GM21825 (cell line): ENCODE data around the gene BIN1.
"Not testable (repeated sequence)": the region's sequence is repeated elsewhere in the genome, so short reads cannot be mapped to it uniquely, and the experiment has no call there.

Experiments used
- ATAC-seq: cut with Tn5 transposase; IDR thresholded peaks from one replicate; pipeline ENCODE4 v1.9.1; 2021; ENCODE audit warnings: mild to moderate bottlenecking, moderate library complexity; ENCODE audit not compliant: unreplicated experiment

BIN1 gene

DNA sequence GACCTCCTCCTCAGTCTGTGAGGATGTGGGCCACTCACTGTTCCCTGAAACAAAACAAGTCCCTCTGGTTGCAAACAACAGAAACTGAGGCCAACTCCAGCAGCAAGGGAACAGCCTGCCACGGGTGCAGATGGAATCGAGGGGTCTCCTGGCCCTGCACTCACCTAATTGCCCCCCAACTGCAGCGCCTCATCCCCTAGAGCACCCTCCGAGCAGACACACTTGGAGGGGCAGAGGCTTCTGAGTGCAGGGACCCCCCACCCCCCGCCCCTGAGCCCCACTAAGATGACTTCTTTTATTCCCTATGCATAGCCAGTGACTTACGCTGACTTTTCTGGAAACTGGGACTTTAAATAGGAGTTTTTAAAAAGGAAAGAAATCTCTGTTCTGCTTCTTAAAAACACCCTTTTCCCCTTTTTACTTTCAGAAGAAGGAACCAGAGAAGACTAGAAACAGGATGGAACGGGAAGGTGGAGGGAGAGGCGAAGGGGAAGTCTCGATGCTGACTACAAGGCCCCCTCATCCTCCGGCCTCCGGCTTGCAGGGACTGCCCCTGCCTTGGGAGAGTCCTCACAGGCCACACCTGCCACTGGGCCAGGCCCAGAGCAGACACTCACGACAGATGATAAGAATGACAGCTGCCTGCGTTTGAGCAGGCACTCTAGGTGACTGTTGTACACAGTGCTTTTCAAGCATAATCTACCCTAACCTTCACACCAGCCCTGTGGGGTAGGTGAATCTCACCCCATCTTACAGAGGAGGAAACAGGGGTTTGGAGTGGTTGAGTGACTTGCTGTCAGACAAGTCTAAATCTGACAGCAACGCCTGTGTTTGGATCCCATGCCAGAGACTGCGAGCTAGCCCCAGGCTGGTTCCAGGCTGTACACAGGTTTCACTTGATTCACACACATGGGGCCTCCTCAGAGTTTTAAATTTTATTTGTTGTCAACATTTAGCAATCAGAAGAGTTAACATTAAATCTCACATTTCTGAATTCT lies 28.2 kb upstream of the BIN1 start:
- ATAC-seq = no peak

DNA sequence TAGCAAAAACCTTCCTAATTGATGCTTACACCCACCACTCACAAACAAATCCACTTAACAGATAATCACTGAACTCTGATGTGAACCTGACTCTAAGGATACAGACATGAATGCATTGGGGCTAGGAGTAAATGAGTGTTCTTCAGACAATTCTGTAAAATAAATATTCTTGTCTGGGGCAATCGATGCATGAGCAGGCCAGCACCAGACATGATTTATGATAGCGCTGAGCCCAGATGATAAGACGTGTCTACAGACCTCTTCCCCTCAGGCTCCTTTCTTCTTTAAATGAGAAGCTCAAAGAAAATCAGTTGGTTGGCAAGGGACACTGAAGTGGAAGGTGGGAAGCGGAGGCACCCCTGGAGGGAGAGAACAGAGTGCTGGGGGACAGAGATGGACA lies 27.3 kb upstream of the BIN1 start:
- no peak for ATAC-seq

DNA sequence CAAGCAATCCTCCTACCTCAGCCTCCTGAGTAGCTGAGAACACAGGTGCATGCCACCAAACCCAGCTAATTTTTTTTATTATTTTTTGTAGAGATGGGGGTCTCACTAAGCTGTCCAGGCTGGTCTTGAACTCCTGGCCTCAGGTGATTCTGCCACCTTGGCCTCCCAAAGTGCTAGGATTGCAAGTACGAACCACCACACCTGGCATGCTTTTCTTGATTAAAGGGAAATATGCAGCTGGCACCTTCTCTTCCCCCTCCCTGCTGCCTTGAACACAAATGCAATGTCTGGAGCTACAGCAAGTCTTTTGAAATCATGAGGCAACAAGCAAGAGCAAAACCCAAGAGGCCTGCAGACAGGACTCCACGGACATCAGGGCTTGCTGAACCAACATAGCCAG lies 26.8 kb upstream of the BIN1 start:
- ATAC-seq = no peak

DNA sequence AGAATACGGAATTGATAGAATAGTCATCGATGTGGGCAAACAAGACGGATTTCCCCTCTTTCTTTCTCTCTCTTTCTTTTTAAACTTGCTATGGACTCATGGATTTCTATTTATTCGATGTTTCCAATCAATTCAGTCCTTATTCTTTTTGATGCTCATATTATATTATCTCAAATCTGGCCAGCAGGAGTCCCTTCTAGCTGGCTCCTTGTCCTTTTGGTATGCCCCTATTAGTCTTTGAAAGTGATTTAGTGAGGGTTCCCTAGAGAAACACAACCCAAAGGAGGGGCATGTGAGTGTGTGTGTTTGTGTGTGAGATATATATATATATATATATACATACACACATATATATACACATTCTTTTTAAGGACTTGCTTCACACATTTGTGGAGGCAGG lies 23.5 kb upstream of the BIN1 start:
- ATAC-seq = no peak

DNA sequence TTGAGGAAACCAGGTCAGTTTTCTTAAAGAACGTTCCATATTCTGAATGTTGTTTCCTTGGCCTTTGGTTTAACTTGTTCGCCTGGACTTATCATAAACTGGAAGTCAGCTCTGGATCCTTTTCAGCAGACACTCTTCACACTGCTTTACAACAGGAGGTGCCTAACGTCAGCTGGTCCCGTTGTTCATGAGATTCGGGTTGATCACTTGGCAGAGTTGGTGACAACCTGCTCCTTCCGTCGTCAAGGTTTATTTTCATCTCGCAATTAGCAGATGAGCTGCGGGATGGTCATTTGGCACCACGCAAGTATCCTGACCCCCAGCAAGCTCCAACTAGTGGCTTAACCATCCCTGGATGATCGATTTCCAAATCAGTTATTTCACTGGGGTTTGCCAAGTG lies 23.0 kb upstream of the BIN1 start:
- ATAC-seq = no peak

DNA sequence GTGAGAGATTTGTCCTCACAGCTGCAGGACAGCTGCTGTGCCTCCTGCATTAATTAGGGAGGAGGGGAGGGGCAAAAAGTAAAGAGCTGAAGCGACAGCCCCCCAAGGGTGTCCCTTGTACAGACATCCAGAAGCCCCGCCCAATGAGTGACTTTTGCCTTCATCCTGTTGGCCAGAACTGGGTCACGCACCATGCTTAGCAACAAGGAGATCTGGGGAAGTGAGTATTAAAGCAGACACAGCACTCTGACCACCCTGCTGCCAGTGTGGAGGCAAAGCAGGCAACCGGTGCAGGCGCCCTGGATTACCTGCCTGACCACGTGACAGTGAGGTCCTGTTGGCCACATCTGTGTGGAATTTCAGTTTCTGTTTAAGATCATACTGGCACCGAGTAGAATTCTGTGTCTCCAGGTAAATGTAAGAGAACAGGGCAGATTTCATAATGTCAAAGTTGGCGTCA lies 21.5 kb upstream of the BIN1 start:
- ATAC-seq = peak; percentile 98

DNA sequence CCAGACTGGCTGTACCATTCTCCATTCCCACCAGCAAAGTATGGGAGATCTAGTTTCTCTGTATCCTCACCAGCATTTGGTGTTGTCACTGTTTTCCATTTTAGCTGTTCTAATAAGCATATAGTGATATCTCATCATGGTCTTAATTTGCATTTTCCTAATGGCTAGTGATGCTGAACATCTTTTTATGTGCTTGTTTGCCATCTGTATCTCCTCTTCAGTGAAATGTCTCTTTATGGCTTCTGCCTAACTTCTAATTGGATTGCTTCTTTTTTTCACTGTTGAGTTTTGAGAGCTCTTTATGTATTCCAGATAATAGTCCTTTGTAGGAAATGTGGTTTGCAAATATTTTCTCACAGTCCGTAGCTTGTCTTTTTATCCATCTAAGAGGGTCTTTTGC lies 18.9 kb upstream of the BIN1 start:
- ATAC-seq = no peak

DNA sequence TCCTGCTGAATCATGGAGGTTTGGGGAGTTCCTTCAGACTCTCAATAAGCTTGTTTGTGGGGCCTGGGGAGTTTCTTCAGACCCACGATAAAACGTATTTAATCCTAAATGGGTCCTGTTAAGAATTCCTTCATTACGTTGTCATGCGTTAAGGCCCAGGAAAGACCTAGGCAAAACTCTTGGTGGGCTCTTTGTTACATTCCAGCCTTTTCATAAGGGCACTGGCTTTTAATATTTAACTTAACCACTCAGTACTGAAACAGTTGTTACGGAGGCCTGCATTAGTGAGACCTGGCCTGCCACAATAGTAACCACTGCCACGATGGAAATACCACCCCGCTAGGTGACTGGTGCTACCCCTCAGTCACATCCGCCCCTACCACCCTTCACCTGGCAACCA lies 17.5 kb upstream of the BIN1 start:
- no peak for ATAC-seq

DNA sequence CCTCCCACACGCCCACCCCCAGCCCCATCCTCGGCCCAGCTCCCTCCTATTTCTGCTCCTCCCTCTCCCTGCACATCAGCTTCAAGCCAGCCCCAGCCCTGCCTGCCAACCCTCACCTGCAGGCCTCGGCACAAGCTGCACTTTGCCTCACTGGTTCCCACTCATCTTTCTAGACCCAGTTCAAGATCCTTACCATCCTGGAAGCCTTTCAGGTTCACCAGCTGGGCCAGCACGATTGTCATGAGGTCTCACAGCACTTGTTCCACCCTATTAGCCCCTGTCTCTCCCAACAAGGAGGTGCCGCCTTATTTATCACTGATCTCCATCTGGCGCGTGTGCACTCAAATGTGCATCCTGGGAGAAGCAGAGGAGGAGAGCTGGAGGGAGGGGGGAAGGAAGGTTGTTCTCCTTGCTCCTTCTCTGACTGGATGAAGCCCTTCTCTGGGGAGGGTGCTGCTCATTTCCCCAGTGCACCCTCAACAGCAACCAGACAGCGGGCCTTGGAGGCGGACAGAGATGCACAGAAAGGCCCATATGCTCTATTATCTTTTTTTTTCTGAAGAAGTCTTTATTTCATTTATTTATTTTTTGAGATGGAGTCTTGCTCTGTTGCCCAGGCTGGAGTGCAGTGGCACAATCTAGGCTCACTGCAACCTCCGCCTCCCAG lies 15.5 kb upstream of the BIN1 start:
- no peak for ATAC-seq

DNA sequence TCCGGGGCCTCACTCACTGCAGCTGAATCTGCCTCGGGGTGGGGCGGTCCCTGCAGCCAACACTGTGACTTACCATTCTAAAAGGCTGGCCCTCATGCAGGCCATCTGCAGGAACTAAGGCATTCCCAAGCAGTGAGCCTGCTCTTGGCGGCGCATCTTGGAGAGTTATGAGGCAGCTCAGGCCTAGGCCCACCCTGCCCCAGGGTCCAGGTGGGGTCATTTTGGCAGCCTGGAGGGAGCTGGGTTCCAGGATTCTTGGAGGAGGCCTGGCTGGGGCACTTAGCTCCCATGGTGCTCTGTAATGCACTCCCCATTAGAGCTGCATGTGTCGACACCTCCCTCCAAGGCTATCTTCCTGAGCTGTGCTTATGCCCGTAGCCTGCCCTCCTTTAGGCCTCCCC lies 14.8 kb upstream of the BIN1 start:
- no peak for ATAC-seq

DNA sequence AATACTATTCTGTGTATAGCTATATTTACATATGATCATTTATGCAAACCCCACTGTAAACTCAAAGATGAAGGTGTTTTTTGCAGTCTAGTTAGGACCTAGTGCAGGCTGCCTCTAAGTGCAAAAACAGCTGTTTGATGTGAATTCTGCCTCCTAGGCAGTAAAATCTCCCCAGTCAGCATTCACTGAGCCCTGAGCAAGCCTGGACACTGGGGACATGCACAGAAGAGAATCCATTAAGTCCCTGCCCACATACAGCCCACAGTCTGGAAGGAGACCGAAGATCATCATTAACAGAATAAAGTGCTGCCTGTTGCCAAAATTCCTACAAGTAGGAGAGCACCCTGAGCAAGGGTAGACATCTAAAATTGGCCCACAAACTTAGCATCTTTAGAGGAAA lies 14.4 kb upstream of the BIN1 start:
- ATAC-seq = no peak

DNA sequence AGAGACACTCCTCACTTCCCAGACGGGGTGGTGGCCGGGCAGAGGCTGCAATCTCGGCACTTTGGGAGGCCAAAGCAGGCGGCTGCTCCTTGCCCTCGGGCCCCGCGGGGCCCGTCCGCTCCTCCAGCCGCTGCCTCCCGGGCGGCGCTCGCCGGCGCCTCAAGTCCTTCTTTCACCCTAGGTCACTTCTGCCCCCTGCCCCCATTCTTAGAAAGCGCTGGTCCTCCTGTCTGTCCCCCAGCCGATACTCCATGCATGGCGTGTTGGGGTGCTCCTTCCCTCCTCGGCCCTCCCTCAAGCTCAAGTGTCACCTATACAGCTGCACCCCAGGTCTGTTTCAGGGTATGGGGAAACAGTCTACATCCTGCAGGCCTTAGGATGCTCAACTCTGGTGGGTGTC lies 13.5 kb upstream of the BIN1 start:
- not testable (repeated sequence) for ATAC-seq

DNA sequence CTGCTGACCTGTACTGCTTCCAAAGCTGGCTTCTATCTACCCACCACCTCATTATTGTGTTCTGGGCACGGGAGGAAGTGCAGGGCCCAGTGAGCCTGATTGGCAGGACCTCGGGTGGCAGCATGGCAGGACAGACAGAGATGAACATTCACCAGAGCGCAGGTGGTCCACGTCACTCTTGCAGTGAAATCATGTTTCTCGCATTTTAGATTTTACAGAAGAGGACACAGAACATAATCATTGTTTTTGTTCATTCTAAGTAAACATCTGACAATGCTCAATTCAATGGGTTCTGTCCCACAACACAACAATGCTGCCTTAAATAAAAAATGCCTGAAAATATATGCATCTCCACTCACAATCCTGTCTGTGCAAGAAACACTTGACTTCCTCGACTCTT lies 11.5 kb upstream of the BIN1 start:
- no peak for ATAC-seq

DNA sequence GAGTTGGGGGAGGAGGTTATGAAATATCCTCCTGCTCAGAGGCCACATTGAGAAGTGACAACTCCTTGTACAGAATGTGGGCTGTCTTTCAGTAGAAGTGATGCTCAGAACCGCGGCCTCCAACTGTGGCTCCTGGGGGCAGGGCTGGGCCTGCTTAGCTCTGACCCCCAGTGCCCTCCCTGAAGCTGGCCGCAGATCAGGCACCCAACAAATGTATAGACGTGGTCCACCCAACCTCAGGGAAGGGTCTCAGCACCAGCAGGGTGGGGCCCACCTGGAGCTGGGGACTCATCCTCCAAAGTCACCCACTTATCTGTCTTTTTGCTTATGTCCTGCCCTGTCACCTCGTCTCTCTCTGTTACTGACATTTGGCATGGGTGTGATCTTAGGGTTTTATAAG lies 11.1 kb upstream of the BIN1 start:
- ATAC-seq = no peak

DNA sequence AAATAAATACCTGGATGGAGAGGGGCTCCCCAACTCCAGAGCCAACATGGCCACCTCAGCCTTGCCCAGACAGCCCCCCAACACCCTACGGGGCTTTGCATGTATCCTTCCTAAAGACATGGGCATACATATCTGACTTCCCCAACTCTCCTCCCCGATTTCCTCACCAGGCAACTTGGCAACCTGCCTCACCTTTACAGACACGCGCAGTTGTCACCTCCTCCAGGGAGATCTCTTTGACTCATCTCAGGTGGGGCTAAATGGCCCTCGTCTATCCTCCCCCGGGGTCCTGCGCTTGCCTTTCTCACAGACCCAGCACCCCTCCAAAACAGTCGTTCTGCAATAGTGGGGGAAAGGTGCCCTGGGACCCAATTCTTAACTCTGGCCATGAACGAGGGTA lies 10.6 kb upstream of the BIN1 start:
- no peak for ATAC-seq

DNA sequence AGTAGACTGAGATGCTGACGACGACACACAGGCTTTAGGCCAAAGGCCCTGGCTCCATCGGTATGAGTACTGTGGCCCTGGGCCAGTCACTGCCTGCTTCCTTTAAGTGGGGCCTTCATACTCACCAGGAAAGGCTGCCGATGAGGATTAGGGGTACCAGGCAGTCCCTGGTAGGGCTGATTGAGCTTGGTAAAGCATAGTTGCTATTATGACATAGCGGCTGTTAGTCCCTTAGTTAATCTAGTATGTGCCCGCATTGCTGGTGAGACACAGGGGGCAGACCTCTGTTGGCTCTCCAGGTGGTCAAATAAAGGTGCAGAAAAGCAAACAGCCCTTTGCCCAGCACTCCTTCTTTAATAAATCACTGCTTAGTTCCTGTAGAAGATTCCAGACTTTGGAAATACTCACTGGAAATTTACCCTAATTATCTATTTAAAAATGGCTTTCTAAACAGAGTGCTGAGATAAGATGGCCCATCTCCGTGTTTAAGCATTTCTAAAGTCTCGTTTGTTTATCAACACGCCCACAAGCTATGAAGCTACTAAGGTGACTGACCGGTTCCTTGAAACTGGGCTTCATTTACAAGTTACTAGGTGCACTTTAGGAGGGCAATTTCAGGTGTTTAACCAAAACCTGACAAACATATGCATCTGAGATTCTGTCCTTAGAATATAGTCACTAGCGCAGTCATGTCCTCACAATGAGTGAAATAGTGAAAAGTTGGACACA lies 8.7 kb upstream of the BIN1 start:
- no peak for ATAC-seq

DNA sequence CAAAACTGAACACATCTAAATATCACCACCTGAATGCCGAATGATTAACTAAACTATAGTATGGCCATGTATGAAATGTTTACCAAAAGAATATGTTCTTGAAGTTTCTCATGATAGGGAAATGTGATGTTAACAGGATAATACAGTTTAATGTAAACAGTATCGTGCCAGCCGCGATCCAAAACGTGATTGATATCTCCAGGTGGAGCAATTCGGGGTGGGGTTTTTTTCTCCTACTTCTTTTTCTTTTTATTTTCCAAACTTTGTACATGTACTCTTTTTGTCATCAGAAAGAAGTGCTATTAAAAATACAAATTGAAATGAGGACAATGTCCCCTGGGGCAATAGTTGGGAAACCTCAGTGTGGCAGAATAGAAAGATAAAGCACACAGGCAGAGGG lies 4.0 kb upstream of the BIN1 start:
- ATAC-seq = no peak

DNA sequence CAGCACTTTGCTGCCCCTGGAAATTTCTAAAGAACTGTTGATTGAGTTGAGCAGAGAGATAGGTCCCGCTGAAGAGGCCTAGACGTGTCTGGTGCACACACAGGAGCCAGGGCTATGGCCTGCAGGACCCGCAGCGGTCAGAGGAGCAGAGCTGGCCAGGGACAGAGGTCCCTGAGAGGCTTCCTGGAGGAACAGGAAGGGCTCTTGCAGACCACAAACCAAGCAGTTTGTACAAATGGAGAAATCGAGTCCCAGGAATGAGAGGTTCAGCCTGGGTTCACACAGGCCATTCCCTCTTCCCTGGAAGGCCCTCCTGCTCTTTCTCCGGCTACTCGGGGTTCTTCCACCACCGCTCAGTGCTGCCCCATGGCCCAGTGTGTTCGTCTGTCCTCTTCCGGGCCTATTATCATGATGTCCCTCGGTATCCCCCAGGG lies 1.2 kb upstream of the BIN1 start:
- no peak for ATAC-seq

DNA sequence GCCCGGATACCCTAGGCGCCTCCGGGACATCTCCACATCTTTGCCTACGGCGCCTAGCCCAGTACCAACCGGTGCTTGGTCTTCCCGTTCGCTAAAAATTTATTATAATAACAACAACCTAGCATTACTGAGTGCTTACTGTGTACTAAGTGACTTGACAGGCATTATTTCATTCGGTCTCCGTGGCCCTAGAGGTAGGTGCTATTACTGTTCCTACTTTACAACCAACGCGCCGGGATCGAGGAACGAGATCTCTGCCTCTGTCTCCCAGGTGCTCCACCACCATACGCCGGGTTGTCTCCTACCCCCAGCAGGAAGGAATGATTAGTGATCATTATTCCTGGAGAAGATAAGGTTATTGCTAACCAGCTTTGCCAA lies 657 bp upstream of the BIN1 start:
- ATAC-seq = no peak

DNA sequence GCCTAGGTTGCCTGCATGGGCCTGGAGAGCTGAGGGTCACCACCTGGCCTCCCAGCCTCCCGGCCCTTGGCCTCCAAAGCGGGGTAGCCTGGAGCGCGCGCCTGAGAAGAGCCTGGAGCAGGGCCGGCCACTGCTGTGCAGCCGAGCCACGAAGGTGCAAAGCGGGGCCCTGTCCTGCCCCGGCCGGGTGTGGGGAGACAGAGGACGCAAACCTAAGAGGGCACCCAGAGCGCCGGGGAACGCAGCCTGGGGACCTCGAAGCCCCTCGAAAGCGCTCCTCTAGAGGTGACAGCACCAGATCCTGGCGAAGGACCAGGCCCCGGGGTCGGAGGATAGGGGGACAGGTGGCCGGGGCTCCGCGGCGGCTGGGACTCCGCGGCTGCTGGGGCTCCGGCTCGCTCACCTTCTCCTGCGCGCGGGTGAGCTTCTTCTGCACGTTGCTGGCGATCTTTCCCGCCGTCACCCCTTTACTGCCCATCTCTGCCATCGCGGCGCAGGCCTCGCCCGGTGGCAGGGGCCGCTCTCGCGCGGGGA lies 430 bp downstream of the BIN1 start:
- peak; percentile 4 for ATAC-seq
